Measurements from ENCODE around the gene IFT52. TPM values are rescaled to one million over a fixed set of nuclear protein-coding genes. Genes with fewer than 3 reads are reported as not detected.

The IFT52 gene
- polyA plus RNA-seq, 2 of the 4 experiments (the other 2 are of a cell fraction): 26.3 to 42.2 TPM

DNA sequence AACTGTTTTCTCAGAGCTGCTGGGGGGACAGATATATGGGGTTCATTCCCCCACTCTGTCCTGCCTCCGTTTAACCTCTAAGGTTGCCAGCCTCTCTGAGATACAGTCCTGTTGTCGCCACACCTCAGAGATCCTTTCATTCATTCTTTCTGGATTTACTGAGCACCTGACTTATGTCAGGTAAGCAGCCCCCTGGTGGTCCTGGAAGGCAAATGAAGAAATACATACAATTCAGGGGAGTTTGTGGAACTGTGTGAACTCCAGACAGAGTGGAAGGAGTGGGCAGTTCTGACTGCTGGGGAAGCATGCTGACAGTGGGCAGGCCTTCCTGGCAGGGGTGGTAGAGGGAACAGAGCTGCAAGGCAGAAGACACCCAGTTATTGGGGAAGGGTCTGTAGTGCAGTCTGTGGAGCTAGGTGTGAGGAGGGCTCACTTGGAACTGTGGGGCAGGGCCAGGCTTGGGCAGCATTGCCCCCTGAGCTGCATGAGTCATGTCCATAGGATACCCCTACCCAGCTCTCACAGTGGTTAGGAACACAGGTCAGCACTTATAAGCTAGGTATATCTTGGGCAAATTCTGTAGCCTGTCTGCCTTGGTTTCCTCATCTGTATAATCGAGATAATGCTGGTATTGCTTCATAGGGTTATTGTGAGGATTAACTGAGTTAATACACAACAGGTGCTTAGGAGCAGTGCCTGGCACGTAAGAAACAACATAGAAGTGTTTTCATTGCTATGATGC lies 44.7 kb upstream of the IFT52 start:
- DNase-seq (ENCODE audit: low read depth in 1 of 2, low spot score in 1 of 2): no peak
- POLR2A ChIA-PET: no interaction called here
- 61% methylated on average over 4 of the region's 4 CpGs for WGBS (ENCODE audit: missing lambda C conversion rate)
- CTCF ChIA-PET: interaction anchor here (0.6 to 1.8 kb wide), 8 partner anchors 9 to 981 kb away, joined by 3 to 15 read pairs (median 4); no protein-coding TSS in a partner anchor
- H3K9me3 ChIP-seq: peaks cover 6% of the 10 kb centered on the region; the same call in 1 of the 3 replicates
- H3K4me3 ChIP-seq: no peak overlapping the region
- ATAC-seq: no peak
- TF ChIP-seq FOXS1 (CRISPR knock-in tag; IDR thresholded peaks at IDR 0.05): no peak
- TF ChIP-seq ESRRA (IDR thresholded peaks at IDR 0.05; ENCODE audit: borderline replicate concordance, low read length): no peak
- TF ChIP-seq PBX3 (IDR thresholded peaks at IDR 0.05): no peak
- TF ChIP-seq CBX8 (IDR thresholded peaks at IDR 0.05): no peak
- TF ChIP-seq CHD4 (IDR thresholded peaks at IDR 0.05; ENCODE audit: borderline replicate concordance): no peak
- TF ChIP-seq, protein P1, sequence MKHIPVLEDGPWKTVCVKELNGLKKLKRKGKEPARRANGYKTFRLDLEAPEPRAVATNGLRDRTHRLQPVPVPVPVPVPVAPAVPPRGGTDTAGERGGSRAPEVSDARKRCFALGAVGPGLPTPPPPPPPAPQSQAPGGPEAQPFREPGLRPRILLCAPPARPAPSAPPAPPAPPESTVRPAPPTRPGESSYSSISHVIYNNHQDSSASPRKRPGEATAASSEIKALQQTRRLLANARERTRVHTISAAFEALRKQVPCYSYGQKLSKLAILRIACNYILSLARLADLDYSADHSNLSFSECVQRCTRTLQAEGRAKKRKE (CRISPR knock-in tag; IDR thresholded peaks at IDR 0.05; ENCODE audit: low read depth): no peak
- TF ChIP-seq NR3C1 (IDR thresholded peaks at IDR 0.05): no peak
- no peak for TF ChIP-seq REST (IDR thresholded peaks at IDR 0.05)
- TF ChIP-seq MYC (IDR thresholded peaks at IDR 0.05; ENCODE audit: borderline replicate concordance, low read length): no peak
- no peak for TF ChIP-seq EP300 (IDR thresholded peaks at IDR 0.05)
- no peak for FAIRE-seq
- H3K4me2 ChIP-seq: no peak overlapping the region
- H3K4me1 ChIP-seq: peaks cover 6% of the 10 kb centered on the region; the same call in 2 of the 3 replicates
- no peak overlapping the region for H3K27ac ChIP-seq

DNA sequence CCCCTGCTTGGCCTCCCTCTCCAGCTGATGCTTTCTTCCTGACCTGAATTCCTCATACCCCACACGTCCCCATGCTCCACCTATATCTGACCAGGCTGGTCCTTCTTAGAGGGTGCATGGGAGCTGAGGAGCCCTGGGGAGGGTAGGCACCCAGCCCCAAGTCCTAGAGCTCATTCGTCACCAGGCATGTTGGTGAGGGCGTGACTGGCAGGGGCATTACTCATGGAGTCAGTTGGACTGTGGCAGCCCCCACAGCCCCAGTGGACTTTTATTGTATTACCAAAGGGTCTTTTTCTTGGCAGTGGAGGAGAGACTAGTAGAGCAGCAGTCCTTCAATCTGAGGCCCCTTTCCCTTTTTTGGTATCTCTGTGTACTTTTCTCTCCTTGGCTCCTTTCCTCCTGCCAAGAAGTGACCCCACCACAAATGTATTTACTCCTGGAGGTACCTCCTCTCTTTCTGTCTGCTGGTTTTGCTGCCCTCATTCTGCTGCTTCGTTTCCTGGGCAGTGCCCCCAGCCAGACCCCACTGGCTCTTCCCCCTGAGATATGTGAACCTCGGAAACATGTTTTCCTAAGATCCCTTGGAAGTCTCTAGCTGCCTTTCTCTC lies 42.4 kb upstream of the IFT52 start:
- 64% methylated on average over 5 of the region's 5 CpGs for WGBS (ENCODE audit: missing lambda C conversion rate)
- DNase-seq (ENCODE audit: low read depth in 1 of 2, low spot score in 1 of 2): no peak
- Histone ChIP-seq H3K9me3 (peaks cover 6% of the 10 kb centered on the region; the same call in 1 of the 3 replicates), H3K27ac (no peak overlapping the region), H3K4me1 (no peaks in the 10 kb centered on the region), H3K4me2 (no peak overlapping the region), H3K4me3 (no peak overlapping the region)
- ChIA-PET CTCF (interaction anchor here (0.6 to 2.8 kb wide), 4 partner anchors 10 to 118 kb away, joined by 3 to 24 read pairs (median 4); no protein-coding TSS in a partner anchor), POLR2A (no interaction called here)
- TF ChIP-seq, protein P1 (CRISPR knock-in tag; IDR thresholded peaks at IDR 0.05; ENCODE audit: low read depth): no peak
- TF ChIP-seq NR3C1 (IDR thresholded peaks at IDR 0.05) (no peak), JUN (IDR thresholded peaks at IDR 0.05) (no peak)
- TF ChIP-seq, protein P2, sequence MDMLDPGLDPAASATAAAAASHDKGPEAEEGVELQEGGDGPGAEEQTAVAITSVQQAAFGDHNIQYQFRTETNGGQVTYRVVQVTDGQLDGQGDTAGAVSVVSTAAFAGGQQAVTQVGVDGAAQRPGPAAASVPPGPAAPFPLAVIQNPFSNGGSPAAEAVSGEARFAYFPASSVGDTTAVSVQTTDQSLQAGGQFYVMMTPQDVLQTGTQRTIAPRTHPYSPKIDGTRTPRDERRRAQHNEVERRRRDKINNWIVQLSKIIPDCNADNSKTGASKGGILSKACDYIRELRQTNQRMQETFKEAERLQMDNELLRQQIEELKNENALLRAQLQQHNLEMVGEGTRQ (IDR thresholded peaks at IDR 0.05): no peak
- no peak for FAIRE-seq
- ATAC-seq: no peak

Data from A549 (cell line).